Activated naive CD4-positive, alpha-beta T cell treated with anti-CD3 and anti-CD28 coated beads, Interleukin-2, amount 10 ng/mL, durations not matched to agents 5 hours and 36 hours (primary cell): ENCODE results near the gene GPR18. TPM values are rescaled to one million over a fixed set of nuclear protein-coding genes. Genes with fewer than 3 reads are reported as not detected.

Experiments
- total RNA-seq, 2 experiments: library from RNA; stranded (reverse); gene quantifications; one replicate each; pipeline ENCODE4 v1.2.3, GENCODE V29; 2021

The GPR18 gene
- total RNA-seq, result 10 to 100 TPM; 17.0 to 18.0 TPM

GRCh38 chr13:99258210-99258860 is at the start of gene GPR18:
Gene GPR18 (minus strand): TSS chr13:99258379. CDS start chr13:99255872, 2,507 bp downstream.

GRCh38 chr13:99307247-99307646 is 49.1 kb upstream of the GPR18 start, which contains the start of gene GPR183:
Gene GPR183 (minus strand): TSS chr13:99307399. CDS start chr13:99296145, 11,254 bp downstream.

Other genes starting within 250 kb of the GPR18 start
- gene UBAC2, start 57.5 kb downstream of the GPR18 start, total RNA-seq, result 10 to 100 TPM; 69.0 to 70.6 TPM
- gene GPR183, start 49.0 kb upstream of the GPR18 start, total RNA-seq, result 10 to 100 TPM; 14.2 to 16.7 TPM
- 10 to 100 TPM; 72.2 to 76.9 TPM for gene TM9SF2, start 243.1 kb upstream of the GPR18 start, total RNA-seq